K562 (cell line): Measurements from ENCODE around the gene COL4A2. TPM values are rescaled to one million over a fixed set of nuclear protein-coding genes. Genes with fewer than 3 reads are reported as not detected.
A peak's percentile ranks its signal among the peaks of the same experiment; 100 is the strongest.

ENCODE experiments used
- CTCF ChIP-seq, 3 experiments: IDR thresholded peaks in 2 of 3; conservative IDR thresholded peaks in 1 of 3; 2 replicates each; pipeline ENCODE4 v1.5.1; 2011 to 2012; ENCODE audit warnings: low read length in 3 of 3, mild to moderate bottlenecking in 3 of 3, control low read depth in 2 of 3, improper control_type of control experiment in 1 of 3, inconsistent platforms in 1 of 3, low read depth in 1 of 3, mixed read lengths in 1 of 3, moderate library complexity in 1 of 3; ENCODE audit not compliant: insufficient read depth in 2 of 3
- DMBX1 ChIP-seq: fragments of 250-450 bp; sonication (Bioruptor Pico); IDR thresholded peaks from 2 replicates; pipeline ENCODE4 v1.8.0; 2022; ENCODE audit warnings: inconsistent platforms, mild to moderate bottlenecking, moderate library complexity, borderline replicate concordance
- E2F8 ChIP-seq: fragments of 450-650 bp; IDR thresholded peaks from 2 replicates; pipeline ENCODE4 v1.7.1; 2018; ENCODE audit warnings: mild to moderate bottlenecking, low read depth; ENCODE audit not compliant: partially characterized antibody
- MAZ ChIP-seq, 2 experiments: fragments of 450-650 bp in 1 of 2; sonication (generic) in 1 of 2; formaldehyde crosslinking; IDR thresholded peaks in 1 of 2; conservative IDR thresholded peaks in 1 of 2; 2 replicates each; pipeline versions ENCODE4 v1.4.0 to v1.5.0; 2020; ENCODE audit warnings: mild to moderate bottlenecking in 1 of 2, missing genetic modification reagents in 1 of 2
- MCM3 ChIP-seq: fragments of 450-650 bp; IDR thresholded peaks from 2 replicates; pipeline ENCODE4 v1.6.1; 2016
- MEIS2 ChIP-seq: fragments of 450-650 bp; IDR thresholded peaks from 2 replicates; pipeline ENCODE4 v1.6.1; 2014; ENCODE audit warnings: mild to moderate bottlenecking; ENCODE audit not compliant: partially characterized antibody
- MIER1 ChIP-seq: fragments of 450-650 bp; IDR thresholded peaks from 2 replicates; pipeline ENCODE4 v1.6.1; 2016; ENCODE audit warnings: antibody characterized with exemption, mild to moderate bottlenecking, low read depth
- PYGO2 ChIP-seq: fragments of 450-650 bp; IDR thresholded peaks from 2 replicates; pipeline ENCODE4 v1.6.1; 2016; ENCODE audit warnings: mild to moderate bottlenecking, missing genetic modification characterization, moderate library complexity, missing compliant biosample characterization
- RBM14 ChIP-seq: fragments of 200-400 bp; formaldehyde crosslinking; IDR thresholded peaks from 2 replicates; pipeline ENCODE4 v1.6.1; 2018; ENCODE audit warnings: low read depth, mild to moderate bottlenecking, low read length, moderate library complexity, borderline replicate concordance; ENCODE audit not compliant: insufficient read depth
- SMAD4 ChIP-seq: fragments of 250-450 bp; sonication (Bioruptor Pico); conservative IDR thresholded peaks from 2 replicates; pipeline ENCODE4 v1.8.0; 2021; ENCODE audit warnings: inconsistent platforms, mild to moderate bottlenecking, moderate library complexity
- SRSF3 ChIP-seq: fragments of 200-400 bp; formaldehyde crosslinking; IDR thresholded peaks from 2 replicates; pipeline ENCODE4 v1.6.1; 2016; ENCODE audit warnings: mild to moderate bottlenecking, low read length, moderate library complexity; ENCODE audit not compliant: insufficient read depth
- TAL1 ChIP-seq: fragments of 450-650 bp; IDR thresholded peaks from 2 replicates; pipeline ENCODE4 v1.6.1; 2016; ENCODE audit warnings: mild to moderate bottlenecking
- TCF3 ChIP-seq: sonication (generic); formaldehyde crosslinking; IDR thresholded peaks from 2 replicates; pipeline ENCODE4 v1.4.0; 2020; ENCODE audit warnings: mild to moderate bottlenecking, missing genetic modification reagents
- TFAM ChIP-seq: fragments of 250-450 bp; sonication (Bioruptor Pico); conservative IDR thresholded peaks from 2 replicates; pipeline ENCODE4 v1.5.0; 2021; ENCODE audit warnings: mild to moderate bottlenecking, moderate library complexity
- ZC3H4 ChIP-seq: sonication (generic); formaldehyde crosslinking; IDR thresholded peaks from 2 replicates; pipeline ENCODE4 v1.9.0; 2021; ENCODE audit warnings: missing genetic modification reagents, borderline replicate concordance
- ZFP30 ChIP-seq: fragments of 250-450 bp; sonication (Bioruptor Pico); IDR thresholded peaks from 2 replicates; pipeline ENCODE4 v1.8.0; 2022; ENCODE audit warnings: moderate library complexity, mild to moderate bottlenecking, inconsistent platforms, borderline replicate concordance
- ZNF583 ChIP-seq: fragments of 250-450 bp; sonication (Bioruptor Pico); IDR thresholded peaks from 2 replicates; pipeline ENCODE4 v1.4.0; 2020
- ZNF77 ChIP-seq: fragments of 250-450 bp; sonication (Bioruptor Pico); IDR thresholded peaks from 2 replicates; pipeline ENCODE4 v1.5.0; 2020
- polyA plus RNA-seq, 8 experiments: library from polyadenylated mRNA; depleted of rRNA in 4 of 8; stranded (reverse) in 5 of 8; unstranded in 3 of 8; fragments of >200 nt; fragmentation: Nextera tagmentation in 2 of 8; fragmentation: Illumina TruSeq in 1 of 8; extraction: Ambion mirVana in 2 of 8; extraction: Trizol in 1 of 8; gene quantifications; 2 replicates each; pipeline versions ENCODE4 v1.2.1 to v1.2.3, GENCODE V29; 2011 to 2014; ENCODE audit warnings: inconsistent platforms in 1 of 8, missing spikeins in 1 of 8
- total RNA-seq, 7 experiments: library from RNA; depleted of rRNA in 6 of 7; stranded (reverse); fragments of >200 nt in 6 of 7; fragmentation: Illumina TruSeq in 2 of 7; extraction: Trizol in 2 of 7; gene quantifications; 2 replicates each; pipeline versions ENCODE4 v1.2.1 to v1.2.3, GENCODE V29; 2011 to 2021; ENCODE audit warnings: low replicate concordance in 1 of 7
- TF ChIP-seq, protein P1 (sequence below): fragments of 250-450 bp; sonication (Bioruptor Pico); IDR thresholded peaks from 2 replicates; pipeline ENCODE4 v1.8.0; 2022; ENCODE audit warnings: inconsistent platforms, mild to moderate bottlenecking, moderate library complexity, borderline replicate concordance
- TF ChIP-seq, protein P2 (sequence below), 3 experiments: fragments of 200-800 bp in 1 of 3; sonication (Bioruptor generic) in 1 of 3; sonication (generic) in 1 of 3; formaldehyde crosslinking in 1 of 3; IDR thresholded peaks; 2 replicates each; pipeline versions ENCODE4 v1.6.1 to v1.8.0; 2016 to 2022; ENCODE audit warnings: mild to moderate bottlenecking in 2 of 3, missing compliant biosample characterization in 2 of 3, missing genetic modification characterization in 2 of 3, missing genetic modification reagents in 1 of 3

The COL4A2 gene
- total and polyA plus RNA-seq, 9 of the 15 experiments (the other 6 are each of a cell fraction or from before 2014, with no cell fraction given): 0.13 to 15.2 (median 8.1) TPM

DNA sequence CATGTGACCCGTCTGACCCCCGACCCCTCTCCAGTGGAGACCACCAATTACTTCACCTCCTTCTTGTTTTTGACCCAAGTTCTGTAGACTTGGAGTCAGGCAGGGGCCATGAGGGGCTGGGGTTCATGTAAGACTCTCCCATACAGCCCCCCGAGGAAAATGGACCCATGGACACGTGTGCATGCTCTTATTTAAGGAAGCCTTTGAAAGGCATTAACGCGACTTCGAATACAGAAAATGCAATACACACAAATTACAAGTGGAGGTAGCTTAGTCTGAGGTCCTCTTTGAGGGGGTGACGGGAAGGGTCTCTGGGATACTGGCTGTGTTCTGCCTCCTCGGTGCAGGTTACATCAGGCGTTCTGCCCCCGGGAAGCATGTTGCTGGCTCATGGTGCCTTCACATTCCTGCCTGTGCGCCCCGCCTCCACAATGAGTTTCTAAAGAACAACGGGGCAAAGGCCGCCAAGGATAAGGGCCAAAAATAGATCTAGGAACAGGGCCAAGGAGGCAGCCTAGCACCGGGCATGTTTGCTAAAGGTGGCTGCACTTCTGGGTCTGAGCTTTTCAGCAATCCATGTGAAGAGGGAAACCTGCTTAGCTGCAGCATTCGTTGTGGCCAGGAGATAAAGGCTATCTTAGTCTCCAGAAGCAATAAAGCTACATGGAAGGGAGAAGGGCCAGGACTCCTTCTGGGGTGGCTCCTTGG is 199.9 kb downstream of the COL4A2 start (continued):
- TF ChIP-seq CTCF (IDR thresholded peaks at IDR 0.05 in 2 of 3, conservative IDR thresholded peaks at IDR 0.05 in 1 of 3; ENCODE audit: insufficient read depth in 2 of 3, low read depth in 1 of 3, low read length in 3 of 3) (no peak), SMAD4 (CRISPR knock-in tag) (peak; percentile 72), ZFP30 (CRISPR knock-in tag) (no peak), PYGO2 (tag) (no peak), TFAM (CRISPR knock-in tag) (no peak), ZNF583 (CRISPR knock-in tag) (no peak; the same call in 1 of the 2 replicates), MEIS2 (no peak), ZC3H4 (CRISPR knock-in tag) (no peak), TCF3 (CRISPR knock-in tag) (peak; percentile 96), MIER1 (no peak), ZNF77 (no peak), MAZ (CRISPR knock-in tag; conservative IDR thresholded peaks at IDR 0.05 in 1 of 2, IDR thresholded peaks at IDR 0.05 in 1 of 2) (no peak), MCM3 (no peak), DMBX1 (CRISPR knock-in tag) (peak; percentile 3; the same call in 1 of the 2 replicates), TAL1 (peak; percentile 93), RBM14 (no peak), SRSF3 (no peak), E2F8 (no peak)
- TF ChIP-seq, protein P1, sequence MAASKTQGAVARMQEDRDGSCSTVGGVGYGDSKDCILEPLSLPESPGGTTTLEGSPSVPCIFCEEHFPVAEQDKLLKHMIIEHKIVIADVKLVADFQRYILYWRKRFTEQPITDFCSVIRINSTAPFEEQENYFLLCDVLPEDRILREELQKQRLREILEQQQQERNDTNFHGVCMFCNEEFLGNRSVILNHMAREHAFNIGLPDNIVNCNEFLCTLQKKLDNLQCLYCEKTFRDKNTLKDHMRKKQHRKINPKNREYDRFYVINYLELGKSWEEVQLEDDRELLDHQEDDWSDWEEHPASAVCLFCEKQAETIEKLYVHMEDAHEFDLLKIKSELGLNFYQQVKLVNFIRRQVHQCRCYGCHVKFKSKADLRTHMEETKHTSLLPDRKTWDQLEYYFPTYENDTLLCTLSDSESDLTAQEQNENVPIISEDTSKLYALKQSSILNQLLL: no peak
- TF ChIP-seq, protein P2, sequence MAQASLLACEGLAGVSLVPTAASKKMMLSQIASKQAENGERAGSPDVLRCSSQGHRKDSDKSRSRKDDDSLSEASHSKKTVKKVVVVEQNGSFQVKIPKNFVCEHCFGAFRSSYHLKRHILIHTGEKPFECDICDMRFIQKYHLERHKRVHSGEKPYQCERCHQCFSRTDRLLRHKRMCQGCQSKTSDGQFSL (CRISPR knock-in tag; IDR thresholded peaks at IDR 0.05): no peak
- TF ChIP-seq, protein P2 (tag; IDR thresholded peaks at IDR 0.05): no peak
